Glomerular endothelial cell (primary cell): ENCODE measurements around the gene ME3. TPM values are rescaled to one million over a fixed set of nuclear protein-coding genes. Genes with fewer than 3 reads are reported as not detected.

Experiments used
- DNase-seq: peaks from one replicate; pipeline ENCODE4 v3.0.0-alpha.2; 2011; ENCODE audit warnings: low read depth, low spot score; ENCODE audit errors: extremely low read depth
- total RNA-seq: library from RNA; depleted of rRNA; stranded (reverse); fragments of >200 nt; gene quantifications from 2 replicates; pipeline ENCODE4 v1.2.3, GENCODE V29; 2015

The ME3 gene
- total RNA-seq, 1 donor from 2014 or later, result 35.1 TPM

DNA sequence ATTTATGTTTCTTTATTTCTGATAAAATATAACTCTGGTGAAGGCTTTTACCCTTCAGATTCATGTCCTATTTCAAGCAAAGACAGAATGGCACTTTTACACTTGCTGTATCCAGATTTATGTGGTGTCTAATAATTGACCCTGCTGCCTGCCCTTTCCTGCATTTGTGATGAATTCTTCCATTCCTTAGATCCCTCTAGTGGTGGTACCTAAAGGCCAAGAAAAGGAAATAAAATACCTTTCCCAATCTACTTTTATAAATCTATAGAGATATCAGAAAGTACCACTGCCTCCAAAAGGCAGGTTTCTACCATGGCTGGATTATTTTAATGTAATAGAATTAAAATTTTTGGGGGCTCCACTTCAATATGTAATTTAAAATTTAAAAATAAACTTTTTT is 263.6 kb downstream of the ME3 start:
- no peak for DNase-seq

DNA sequence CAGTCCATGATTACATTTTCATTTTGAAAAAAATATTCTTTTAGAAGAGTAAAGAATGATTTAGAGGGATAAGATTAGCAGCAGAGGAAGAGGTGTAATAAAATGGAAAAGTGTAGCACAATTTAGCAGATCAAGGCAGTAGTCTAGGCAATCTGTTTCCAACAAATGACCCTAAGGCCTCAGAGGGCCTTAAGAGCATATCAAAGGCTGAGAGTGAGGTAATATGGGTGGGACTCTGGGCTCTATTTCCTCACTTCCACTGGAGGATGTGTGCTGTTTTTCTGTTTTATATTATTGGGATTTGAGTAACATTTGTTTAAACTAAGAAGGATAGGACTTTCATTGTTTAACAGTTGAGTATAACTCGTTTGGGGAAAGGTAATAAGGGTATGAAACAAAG is 269.0 kb downstream of the ME3 start:
- no peak for DNase-seq

DNA sequence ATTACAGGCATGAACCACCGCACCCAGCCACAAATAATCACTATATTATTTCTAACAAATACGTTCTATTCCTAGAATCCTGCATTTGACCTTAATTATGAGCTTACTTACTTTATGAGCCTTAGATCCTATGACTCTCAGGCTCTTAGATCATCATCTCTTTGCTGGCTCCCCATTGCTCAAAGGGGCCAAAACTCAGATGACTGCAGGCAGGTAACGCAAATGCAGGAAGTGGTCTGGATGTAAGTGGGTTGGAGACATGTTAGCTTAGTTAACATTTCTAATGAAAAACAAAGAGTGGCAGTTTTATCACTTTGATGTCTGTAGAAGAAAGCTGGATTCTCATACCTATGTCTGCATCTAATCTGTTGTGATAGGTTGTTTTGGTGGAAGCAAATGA is 274.3 kb downstream of the ME3 start:
- no peak for DNase-seq

DNA sequence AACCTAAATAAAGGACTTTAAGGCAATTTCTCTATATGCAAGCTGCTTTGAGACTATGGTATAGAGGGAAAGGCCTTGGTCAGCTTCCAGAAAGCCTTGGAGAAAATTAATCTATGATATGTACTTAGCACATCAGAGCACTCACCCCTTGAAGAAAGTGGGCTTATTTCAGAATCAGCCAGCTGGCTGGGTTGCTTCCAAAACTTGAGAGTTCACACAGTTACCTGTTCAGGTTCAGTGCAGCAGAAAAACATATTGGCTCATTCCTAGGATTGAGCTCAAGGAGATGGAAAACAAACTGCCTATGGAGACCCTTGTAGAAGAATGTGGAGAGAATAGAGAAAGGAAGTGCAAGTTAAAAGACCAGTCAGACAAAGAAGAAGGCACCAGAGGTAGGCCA is 275.1 kb downstream of the ME3 start:
- no peak for DNase-seq

DNA sequence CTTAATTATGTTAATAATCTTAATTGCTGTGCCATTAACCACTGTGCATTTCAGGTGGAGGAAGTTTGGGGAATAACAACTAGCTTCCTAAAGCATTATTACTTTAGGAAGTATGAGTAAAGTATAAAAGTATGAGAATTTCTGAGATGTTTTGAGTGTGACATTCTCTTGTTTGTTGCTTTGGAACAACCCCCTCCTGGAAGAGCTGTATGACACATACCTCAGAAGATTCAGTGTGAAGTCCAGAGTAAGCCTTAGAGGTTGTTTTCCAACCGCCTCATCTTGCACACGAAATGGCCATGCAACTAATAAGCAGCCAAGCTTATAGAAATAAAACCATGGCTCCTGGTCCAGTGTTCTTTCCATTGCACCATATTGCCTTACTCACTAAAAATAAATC is 276.0 kb downstream of the ME3 start:
- DNase-seq, result no peak

DNA sequence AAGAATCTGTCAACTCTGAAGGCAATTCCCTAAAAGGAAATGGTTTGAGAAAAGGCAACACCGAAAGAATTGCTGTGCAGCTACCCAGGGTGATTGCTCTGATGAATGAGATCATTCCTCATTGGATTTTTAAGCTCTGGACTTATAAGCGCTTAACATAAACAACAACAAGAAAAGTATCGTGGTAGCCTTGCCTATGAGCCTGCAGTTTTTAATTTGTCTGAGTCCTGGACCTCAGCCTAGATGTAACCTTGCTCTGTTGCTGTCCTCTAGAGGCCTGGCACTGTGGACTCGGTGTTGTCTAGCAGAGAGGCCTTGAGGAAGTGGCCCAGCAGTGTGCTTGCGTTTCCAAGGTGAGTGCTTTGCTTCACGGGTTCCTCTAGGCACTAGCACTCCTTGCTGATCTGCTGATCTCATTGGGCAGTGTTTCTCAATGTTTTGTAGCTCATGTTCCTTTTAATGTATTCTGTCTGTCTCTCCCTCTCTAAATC is 277.3 kb downstream of the ME3 start:
- DNase-seq, result no peak

Other genes starting within 250 kb of the ME3 start
- 282 and 749 TPM in 2 replicates for gene PRSS23, start 127.9 kb upstream of the ME3 start, total RNA-seq